RWPE1 (cell line): ENCODE results near the gene AMBRA1.
A peak's percentile ranks its signal among the peaks of the same experiment; 100 is the strongest.

Source experiments
- CTCF ChIA-PET: fragments of 350-600 bp; sonication (Branson Sonifier 250); formaldehyde crosslinking; extraction: SDS; loops from one replicate; lab custom pipeline; 2021; lab: Yijun Ruan, JAX
- POLR2A ChIA-PET: fragments of 400-600 bp; formaldehyde crosslinking; extraction: SDS; loops from one replicate; lab custom pipeline; 2020; ENCODE audit warnings: antibody characterized with exemption; ENCODE audit not compliant: low non-redundant PET; lab: Yijun Ruan, JAX
- DNase-seq: peaks from one replicate; pipeline ENCODE4 v3.0.0; 2012; ENCODE audit warnings: low spot score
- H3K27ac ChIP-seq: fragments of 450-650 bp; 2 replicates; pipeline ENCODE4 v1.5.1; 2017
- TF ChIP-seq, protein P1 (sequence below): fragments of 450-650 bp; conservative IDR thresholded peaks from 2 replicates; pipeline ENCODE4 v1.5.1; 2017; ENCODE audit warnings: low read depth, mild to moderate bottlenecking

AMBRA1 gene

DNA sequence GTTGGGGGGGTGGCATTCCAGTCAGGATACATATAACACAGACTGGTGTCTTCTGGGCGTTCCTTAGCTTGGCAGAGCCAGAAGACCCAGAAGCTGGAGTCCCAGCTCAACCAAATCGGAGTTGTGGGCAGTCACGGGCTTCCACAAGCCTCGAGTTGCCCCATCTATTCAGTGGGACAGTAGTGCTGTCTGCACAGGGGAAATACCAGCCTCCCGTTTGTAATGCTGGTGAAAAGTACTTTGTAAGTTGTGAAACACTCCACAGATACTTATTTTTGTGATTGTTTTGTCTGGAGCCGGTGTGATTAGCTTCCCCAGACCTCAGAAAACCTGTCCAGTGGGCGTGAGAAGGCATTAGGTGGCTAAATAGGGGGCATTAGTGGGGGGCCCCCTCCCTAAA, 232.9 kb downstream of the AMBRA1 start:
- peak overlapping the region; percentile 85 for H3K27ac ChIP-seq
- DNase-seq: no peak
- ChIA-PET CTCF (interaction anchor here (0.6 to 4.4 kb wide), 6 partner anchors 9 to 1030 kb away, joined by 3 to 20 read pairs (median 4); no protein-coding TSS in a partner anchor), POLR2A (no interaction called here)
- TF ChIP-seq, protein P1, sequence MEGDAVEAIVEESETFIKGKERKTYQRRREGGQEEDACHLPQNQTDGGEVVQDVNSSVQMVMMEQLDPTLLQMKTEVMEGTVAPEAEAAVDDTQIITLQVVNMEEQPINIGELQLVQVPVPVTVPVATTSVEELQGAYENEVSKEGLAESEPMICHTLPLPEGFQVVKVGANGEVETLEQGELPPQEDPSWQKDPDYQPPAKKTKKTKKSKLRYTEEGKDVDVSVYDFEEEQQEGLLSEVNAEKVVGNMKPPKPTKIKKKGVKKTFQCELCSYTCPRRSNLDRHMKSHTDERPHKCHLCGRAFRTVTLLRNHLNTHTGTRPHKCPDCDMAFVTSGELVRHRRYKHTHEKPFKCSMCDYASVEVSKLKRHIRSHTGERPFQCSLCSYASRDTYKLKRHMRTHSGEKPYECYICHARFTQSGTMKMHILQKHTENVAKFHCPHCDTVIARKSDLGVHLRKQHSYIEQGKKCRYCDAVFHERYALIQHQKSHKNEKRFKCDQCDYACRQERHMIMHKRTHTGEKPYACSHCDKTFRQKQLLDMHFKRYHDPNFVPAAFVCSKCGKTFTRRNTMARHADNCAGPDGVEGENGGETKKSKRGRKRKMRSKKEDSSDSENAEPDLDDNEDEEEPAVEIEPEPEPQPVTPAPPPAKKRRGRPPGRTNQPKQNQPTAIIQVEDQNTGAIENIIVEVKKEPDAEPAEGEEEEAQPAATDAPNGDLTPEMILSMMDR: no peak

DNA sequence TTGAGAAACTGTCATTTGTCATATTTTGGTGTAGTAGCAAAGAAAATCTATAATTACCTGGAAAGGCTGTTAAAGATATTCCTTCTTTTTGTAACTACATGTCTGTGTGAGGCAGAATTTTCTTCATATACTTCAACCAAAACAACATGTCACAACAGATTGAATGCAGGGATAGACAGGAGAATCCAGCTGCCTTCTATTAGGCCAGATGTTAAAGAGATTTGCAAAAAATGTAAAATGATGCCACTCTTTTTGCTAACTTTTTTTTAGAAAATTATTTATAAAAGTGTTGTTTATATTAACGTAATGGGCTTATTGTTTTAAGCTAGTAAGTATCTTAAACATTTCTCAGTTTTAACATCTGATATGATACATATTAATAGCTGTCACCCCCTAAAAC, 233.9 kb downstream of the AMBRA1 start:
- peak overlapping the region; percentile 45; the same call in 1 of the 2 replicates for H3K27ac ChIP-seq
- TF ChIP-seq, protein P1: no peak
- no peak for DNase-seq
- POLR2A ChIA-PET: no interaction called here
- CTCF ChIA-PET: interaction anchor here (0.6 to 4.4 kb wide), 3 partner anchors 8 to 201 kb away, joined by 3 to 20 read pairs (median 4); no protein-coding TSS in a partner anchor

DNA sequence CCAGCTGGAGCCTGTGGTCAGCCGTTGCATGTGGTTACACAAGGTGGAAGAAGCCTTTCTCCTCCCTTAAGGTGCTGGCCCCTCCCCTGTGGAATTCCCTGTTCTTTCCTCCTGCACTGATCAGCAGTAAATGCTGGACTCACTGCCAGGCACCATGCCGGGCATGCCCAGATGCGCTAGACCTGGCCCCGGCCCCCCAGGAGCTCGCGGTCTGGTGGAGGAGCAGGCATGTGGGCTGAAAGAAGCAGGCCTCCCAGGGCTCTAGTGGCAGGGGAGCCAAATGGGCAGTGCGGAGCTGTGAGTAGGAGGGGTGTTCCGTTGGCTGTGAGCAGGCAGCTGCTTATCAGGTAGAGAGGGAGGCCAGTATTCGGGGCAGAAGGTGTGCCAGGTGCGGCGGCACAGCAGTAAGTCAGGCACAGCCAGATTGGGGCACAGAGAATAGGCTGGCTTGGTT, 236.3 kb downstream of the AMBRA1 start:
- TF ChIP-seq, protein P1: no peak
- ChIA-PET POLR2A (no interaction called here), CTCF (interaction anchor here (0.7 to 1.5 kb wide), 3 partner anchors 9 to 118 kb away, joined by 4 to 6 read pairs (median 5); no protein-coding TSS in a partner anchor)
- DNase-seq: no peak
- peak overlapping the region; percentile 75 for H3K27ac ChIP-seq

DNA sequence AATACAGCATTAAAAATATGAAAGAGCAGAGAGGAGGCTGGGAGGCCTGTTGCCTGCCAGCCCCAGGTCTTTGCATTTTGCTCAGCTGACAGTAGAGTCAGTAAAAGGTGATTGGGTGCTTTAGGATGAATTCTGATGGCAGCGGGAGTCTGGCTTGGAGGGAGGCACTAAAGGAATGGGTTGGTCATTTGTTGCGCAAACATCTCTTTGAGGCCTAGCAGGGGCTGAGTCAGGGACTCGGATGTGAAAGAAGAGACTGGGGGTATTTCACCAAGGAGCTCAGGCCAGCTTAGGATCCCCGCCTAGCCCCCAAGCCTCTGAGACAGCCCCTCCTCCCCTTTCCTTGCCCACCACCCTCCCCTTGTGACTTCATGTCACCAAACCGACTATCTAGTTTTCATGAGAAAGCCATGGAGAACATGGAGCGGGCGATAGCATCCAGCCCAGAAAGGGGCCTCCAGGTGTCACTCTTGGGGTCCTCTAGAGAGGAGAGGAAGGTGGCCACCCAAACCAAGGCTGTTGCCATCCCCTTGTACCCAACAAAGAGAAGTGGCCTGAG, 236.8 kb downstream of the AMBRA1 start:
- ChIA-PET CTCF (interaction anchor here (0.6 to 1.5 kb wide), 4 partner anchors 10 to 117 kb away, joined by 3 to 6 read pairs (median 4); partner anchors contain the start of gene DGKZ), POLR2A (no interaction called here)
- peak; percentile 77 for DNase-seq
- H3K27ac ChIP-seq: peak overlapping the region; percentile 75
- TF ChIP-seq, protein P1: no peak

DNA sequence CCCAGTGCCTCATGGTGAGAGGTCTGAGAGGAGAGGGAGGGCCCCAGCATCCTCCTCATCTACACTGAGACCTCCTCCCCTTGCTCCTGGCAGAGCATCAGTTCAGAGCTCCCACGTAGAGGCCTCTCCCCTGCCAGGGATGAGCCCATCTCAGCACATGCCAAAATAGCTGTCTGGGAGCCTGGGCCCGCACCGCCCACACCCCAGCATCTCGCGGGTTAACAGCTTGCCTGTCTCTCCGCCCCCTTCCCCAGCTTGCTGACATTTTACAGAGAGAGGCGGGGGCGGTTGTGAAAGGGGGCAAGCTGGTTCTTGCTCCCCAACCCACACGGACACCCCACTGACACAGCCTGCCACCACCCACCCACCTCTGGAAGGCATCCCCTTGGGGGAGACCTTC, 240.1 kb downstream of the AMBRA1 start:
- ChIA-PET POLR2A (interaction anchor here (0.5 kb wide), 1 partner anchor 15 kb away, joined by 3 read pairs; no protein-coding TSS in a partner anchor), CTCF (interaction anchor here (0.7 to 2.1 kb wide), 4 partner anchors 11 to 108 kb away, joined by 4 to 11 read pairs (median 4); no protein-coding TSS in a partner anchor)
- peak overlapping the region; percentile 63 for H3K27ac ChIP-seq
- TF ChIP-seq, protein P1: no peak
- no peak for DNase-seq

DNA sequence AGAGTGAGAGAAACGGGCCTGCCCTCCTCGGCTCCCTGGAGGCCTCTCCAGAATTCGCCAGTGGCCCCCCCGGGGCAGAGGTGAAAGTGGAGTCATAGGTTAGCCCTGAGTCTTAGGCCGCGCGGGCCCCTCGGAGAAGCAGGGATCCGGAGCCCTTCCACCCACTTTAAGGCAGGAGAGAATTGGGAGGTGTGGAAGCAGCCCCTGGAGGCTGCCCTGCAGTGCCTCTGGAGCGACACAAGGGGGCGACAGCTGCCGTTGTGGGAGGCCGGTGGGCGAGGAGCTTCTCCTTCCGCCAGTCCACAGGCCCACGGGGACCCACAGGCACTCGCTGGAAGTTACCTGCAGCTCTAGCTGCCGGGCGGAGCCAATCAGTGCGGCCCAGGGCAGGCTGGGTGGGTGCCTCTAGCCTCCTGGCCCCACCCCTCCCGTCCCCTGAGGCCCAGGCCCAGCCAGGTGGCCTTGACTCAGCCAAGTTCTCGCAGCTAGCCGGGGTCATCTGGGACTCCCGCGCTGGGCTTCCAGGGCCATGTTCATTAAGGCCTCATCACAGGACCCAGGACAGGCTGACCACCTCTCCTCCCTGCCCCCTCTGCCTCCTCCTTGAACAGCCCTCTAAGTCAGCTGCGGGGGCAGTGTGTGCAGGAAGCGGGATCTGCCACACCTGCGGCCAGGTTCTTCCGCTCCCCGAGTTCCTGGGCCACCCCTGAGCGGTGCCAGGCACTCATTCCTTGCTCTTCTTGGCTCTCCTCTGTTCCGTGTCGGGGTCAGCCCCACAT, 241.6 kb downstream of the AMBRA1 start:
- ChIA-PET POLR2A (interaction anchor here (1.2 kb wide), 1 partner anchor 109 kb away, joined by 4 read pairs; no protein-coding TSS in a partner anchor), CTCF (interaction anchor here (0.5 to 2.1 kb wide), 13 partner anchors 10 to 506 kb away, joined by 3 to 20 read pairs (median 4); partner anchors contain the start of gene CHRM4)
- TF ChIP-seq, protein P1: peak; percentile 69
- peak overlapping the region; percentile 63 for H3K27ac ChIP-seq
- no peak for DNase-seq
